A549 (cell line): Measurements from ENCODE around the gene KCP. TPM values are rescaled to one million over a fixed set of nuclear protein-coding genes. Genes with fewer than 3 reads are reported as not detected.

ENCODE experiments used
- ATAC-seq, 2 experiments: fragments of 200-7000 bp in 1 of 2; fragments of >200 bp in 1 of 2; cut with Nextera tagmentation in 1 of 2; cut with Tn5 transposase in 1 of 2; 3 replicates each; pipeline versions ENCODE4 v1.8.0 to v1.9.1; 2018 to 2020; ENCODE audit warnings: mild to moderate bottlenecking in 1 of 2, moderate library complexity in 1 of 2
- CTCF ChIA-PET: fragments of 300-600 bp; sonication (Branson Sonifier 250); formaldehyde crosslinking; extraction: SDS; loops from one replicate; lab custom pipeline; 2021; ENCODE audit warnings: antibody characterized with exemption, inconsistent platforms; lab: Yijun Ruan, JAX
- POLR2A ChIA-PET: fragments of 350-600 bp; formaldehyde crosslinking; extraction: SDS; loops from one replicate; lab custom pipeline; 2021; ENCODE audit warnings: antibody characterized with exemption, inconsistent platforms; lab: Yijun Ruan, JAX
- DNase-seq, 2 experiments: peaks; one replicate each; pipeline versions ENCODE4 v3.0.0 to v3.0.0-alpha.2; 2011 to 2016; ENCODE audit warnings: low read depth in 1 of 2, low spot score in 1 of 2
- FAIRE-seq: peaks from 2 replicates; lab custom pipeline; 2011; peaks lifted over from hg19 to GRCh38; lab: Jason Lieb, UNC
- H3K27ac ChIP-seq, 2 experiments: fragments of >200 bp; sonication (Bioruptor Twin); formaldehyde crosslinking; 3 replicates each; pipeline ENCODE4 v1.5.1; 2016 to 2017
- H3K4me1 ChIP-seq: fragments of >200 bp; sonication (Bioruptor Twin); formaldehyde crosslinking; 3 replicates; pipeline ENCODE4 v1.6.1; 2016
- H3K4me2 ChIP-seq: fragments of >200 bp; sonication (Bioruptor Twin); formaldehyde crosslinking; 3 replicates; pipeline ENCODE4 v1.6.1; 2016
- H3K4me3 ChIP-seq: fragments of >200 bp; sonication (Bioruptor Twin); formaldehyde crosslinking; 3 replicates; pipeline ENCODE4 v1.5.1; 2016
- H3K9me3 ChIP-seq: fragments of >200 bp; sonication (Bioruptor Twin); formaldehyde crosslinking; 3 replicates; pipeline ENCODE4 v1.6.1; 2016
- CHD4 ChIP-seq: fragments of 200-600 bp; sonication (generic); IDR thresholded peaks from 2 replicates; pipeline ENCODE4 v1.6.1; 2016; ENCODE audit warnings: antibody characterized with exemption, mild to moderate bottlenecking, borderline replicate concordance
- EHF ChIP-seq: fragments of 250-450 bp; sonication (Bioruptor Pico); IDR thresholded peaks from 2 replicates; pipeline ENCODE4 v1.5.0; 2020; ENCODE audit warnings: mild to moderate bottlenecking
- EHMT2 ChIP-seq: fragments of 200-600 bp; sonication (generic); IDR thresholded peaks from 2 replicates; pipeline ENCODE4 v1.6.1; 2016; ENCODE audit warnings: antibody characterized with exemption, low read depth, mild to moderate bottlenecking, moderate library complexity
- ESRRA ChIP-seq: fragments of 150-350 bp; IDR thresholded peaks from 2 replicates; pipeline ENCODE4 v1.6.1; 2014; ENCODE audit warnings: mild to moderate bottlenecking, low read length, borderline replicate concordance
- HOXA7 ChIP-seq: fragments of 250-450 bp; sonication (Bioruptor Pico); IDR thresholded peaks from 2 replicates; pipeline ENCODE4 v1.5.0; 2020; ENCODE audit warnings: mild to moderate bottlenecking, moderate library complexity
- KDM1A ChIP-seq: fragments of 200-600 bp; sonication (generic); IDR thresholded peaks from 2 replicates; pipeline ENCODE4 v1.6.1; 2016; ENCODE audit warnings: low read depth, mild to moderate bottlenecking
- MAZ ChIP-seq: fragments of 150-350 bp; IDR thresholded peaks from 2 replicates; pipeline ENCODE4 v1.6.1; 2014; ENCODE audit warnings: antibody characterized with exemption, low read depth, low read length, borderline replicate concordance
- MYC ChIP-seq: IDR thresholded peaks from 2 replicates; pipeline ENCODE4 v1.6.1; 2012; ENCODE audit warnings: mild to moderate bottlenecking, inconsistent platforms, low read length, improper control_type of control experiment, borderline replicate concordance
- NFE2L2 ChIP-seq: fragments of 150-350 bp; conservative IDR thresholded peaks from 2 replicates; pipeline ENCODE4 v1.6.1; 2014; ENCODE audit warnings: low read length
- POLR2AphosphoS2 ChIP-seq: conservative IDR thresholded peaks from 2 replicates; pipeline ENCODE4 v1.6.1; 2012; ENCODE audit warnings: low read length, improper control_type of control experiment, inconsistent platforms
- RARB ChIP-seq: fragments of 250-450 bp; sonication (Bioruptor Pico); IDR thresholded peaks from 2 replicates; pipeline ENCODE4 v1.8.0; 2021; ENCODE audit warnings: mild to moderate bottlenecking, moderate library complexity
- RCOR1 ChIP-seq: fragments of 150-350 bp; IDR thresholded peaks from 2 replicates; pipeline ENCODE4 v1.6.1; 2014; ENCODE audit warnings: antibody characterized with exemption, low read length, low read depth
- SREBF2 ChIP-seq: fragments of 450-650 bp; IDR thresholded peaks from 2 replicates; pipeline ENCODE4 v1.6.1; 2014; ENCODE audit warnings: mild to moderate bottlenecking, moderate library complexity
- TFCP2L1 ChIP-seq: fragments of 250-450 bp; sonication (Bioruptor Pico); IDR thresholded peaks from 2 replicates; pipeline ENCODE4 v1.5.0; 2021; ENCODE audit warnings: mild to moderate bottlenecking
- TP53 ChIP-seq: fragments of 250-450 bp; sonication (Bioruptor Pico); IDR thresholded peaks from 2 replicates; pipeline ENCODE4 v1.5.0; 2021; ENCODE audit warnings: mild to moderate bottlenecking, moderate library complexity
- ZC3H11A ChIP-seq: fragments of 450-650 bp; IDR thresholded peaks from 2 replicates; pipeline ENCODE4 v1.6.1; 2014; ENCODE audit warnings: antibody characterized with exemption, mild to moderate bottlenecking
- ZSCAN20 ChIP-seq: fragments of 250-450 bp; sonication (Bioruptor Pico); IDR thresholded peaks from 2 replicates; pipeline ENCODE4 v1.8.0; 2022; ENCODE audit warnings: mild to moderate bottlenecking, moderate library complexity
- WGBS: methylation state at CpG from one replicate; pipeline ENCODE4 v1.1.6; 2017; ENCODE audit errors: missing lambda C conversion rate; 5-methylcytosine and 5-hydroxymethylcytosine counted together
- polyA plus RNA-seq, 4 experiments: library from polyadenylated mRNA; depleted of rRNA in 3 of 4; stranded (reverse); fragments of >200 nt; fragmentation: RNase III in 1 of 4; extraction: RNeasy Plus Mini Kit Qiagen cat#74134 plus additional on column Dnase treatment in 1 of 4; gene quantifications; 2 replicates in 3 of 4; 3 replicates in 1 of 4; pipeline ENCODE4 v1.2.3, GENCODE V29; 2011 to 2017
- TF ChIP-seq, protein P1 (sequence below): IDR thresholded peaks from 2 replicates; pipeline ENCODE4 v1.6.1; 2012
- TF ChIP-seq, protein P2 (sequence below): fragments of 250-450 bp; sonication (Bioruptor Pico); IDR thresholded peaks from 2 replicates; pipeline ENCODE4 v1.5.0; 2021; ENCODE audit warnings: mild to moderate bottlenecking, moderate library complexity, borderline replicate concordance
- TF ChIP-seq, protein P3 (sequence below): fragments of 200-600 bp; sonication (generic); IDR thresholded peaks from 2 replicates; pipeline ENCODE4 v1.6.1; 2016; ENCODE audit warnings: antibody characterized with exemption, mild to moderate bottlenecking, moderate library complexity
- TF ChIP-seq, protein P4 (sequence below): fragments of >200 bp; sonication (Bioruptor Twin); formaldehyde crosslinking; IDR thresholded peaks from 2 replicates; pipeline ENCODE4 v1.6.1; 2016

KCP gene
- polyA plus RNA-seq, 2 of the 4 experiments (the other 2 are of a cell fraction): 0.14 TPM; not detected in 1

DNA sequence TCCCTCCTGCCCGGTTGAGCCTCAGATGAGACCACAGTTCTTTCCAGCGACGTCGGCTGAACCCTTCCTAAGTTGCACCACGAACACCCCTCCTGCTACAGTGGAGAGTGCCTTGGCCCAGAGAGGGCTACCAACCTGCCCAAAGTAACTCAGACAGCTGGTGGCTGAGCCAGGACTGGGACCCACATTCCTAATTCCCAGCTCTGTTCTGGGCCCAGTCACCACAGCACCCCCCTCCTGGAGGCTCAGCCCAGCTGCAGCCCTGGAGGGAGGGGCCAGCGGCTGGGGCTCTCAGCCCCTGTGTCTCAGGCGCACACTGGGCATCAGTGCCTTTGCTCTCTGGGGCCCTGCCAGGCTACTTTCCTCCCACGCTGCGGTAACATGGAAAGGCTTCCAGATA is 37.3 kb downstream of the KCP start:
- CTCF ChIA-PET: interaction anchor here (0.6 to 17.4 kb wide), 5 partner anchors 10 to 307 kb away, joined by 3 to 225 read pairs (median 3); partner anchors contain the start of gene ATP6V1F
- Histone ChIP-seq H3K9me3 (no peaks in the 10 kb centered on the region), H3K4me1 (peaks cover 9% of the 10 kb centered on the region; the same call in 1 of the 3 replicates)
- no peak for DNase-seq
- TF ChIP-seq, protein P1, sequence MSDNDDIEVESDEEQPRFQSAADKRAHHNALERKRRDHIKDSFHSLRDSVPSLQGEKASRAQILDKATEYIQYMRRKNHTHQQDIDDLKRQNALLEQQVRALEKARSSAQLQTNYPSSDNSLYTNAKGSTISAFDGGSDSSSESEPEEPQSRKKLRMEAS: no peak
- TF ChIP-seq HOXA7 (CRISPR knock-in tag) (no peak), ZSCAN20 (CRISPR knock-in tag) (no peak), CHD4 (no peak), ESRRA (no peak), TFCP2L1 (CRISPR knock-in tag) (no peak), RARB (CRISPR knock-in tag) (no peak), MAZ (no peak)
- TF ChIP-seq, all 56 proteins: peak for 0
- Histone ChIP-seq H3K4me2 (no peak overlapping the region), H3K4me3 (no peak overlapping the region), H3K27ac (no peak overlapping the region)
- ATAC-seq: no peak
- WGBS: 84% methylated on average over 9 of the region's 9 CpGs
- POLR2A ChIA-PET: interaction anchor here (1.2 kb wide), 1 partner anchor 10 kb away, joined by 3 read pairs; the partner anchor contains the start of gene ATP6V1F
- FAIRE-seq: no peak

DNA sequence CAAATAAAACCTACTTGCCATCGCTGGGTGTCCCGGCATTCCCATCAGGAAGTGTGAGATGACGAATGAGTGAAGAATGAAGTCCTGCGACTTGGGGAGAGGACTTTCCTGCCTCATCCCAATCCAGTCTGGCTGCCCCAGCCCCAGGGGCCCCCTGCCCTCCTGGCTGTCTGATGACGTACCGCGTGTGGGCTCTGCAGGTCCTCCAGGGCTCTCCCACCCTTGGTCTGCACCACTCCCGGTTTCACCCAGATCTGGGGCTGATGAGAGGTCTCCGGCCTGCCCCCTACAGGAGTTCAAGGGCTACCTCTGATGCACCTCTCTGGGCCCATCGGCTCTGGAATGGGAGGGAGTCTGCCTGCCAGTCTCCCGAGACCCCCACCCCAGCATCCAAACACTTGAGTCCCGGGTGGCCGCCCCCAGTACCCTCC is 38.1 kb downstream of the KCP start:
- CTCF ChIA-PET: interaction anchor here (1.2 to 17.4 kb wide), 5 partner anchors 10 to 85 kb away, joined by 3 to 225 read pairs (median 3); partner anchors contain the start of gene ATP6V1F
- no peak overlapping the region for H3K27ac ChIP-seq
- peak; percentile 28 to 50; a peak in 3 of 6 replicates for ATAC-seq
- no peaks in the 10 kb centered on the region for H3K9me3 ChIP-seq
- H3K4me2 ChIP-seq: no peak overlapping the region
- TF ChIP-seq EHMT2 (no peak), NFE2L2 (no peak), EHF (CRISPR knock-in tag) (no peak), CHD4 (no peak), POLR2AphosphoS2 (no peak), RCOR1 (no peak), MAZ (no peak), SREBF2 (no peak), ZC3H11A (no peak), MYC (no peak), ESRRA (no peak), TP53 (CRISPR knock-in tag) (no peak), KDM1A (no peak)
- TF ChIP-seq, protein P2, sequence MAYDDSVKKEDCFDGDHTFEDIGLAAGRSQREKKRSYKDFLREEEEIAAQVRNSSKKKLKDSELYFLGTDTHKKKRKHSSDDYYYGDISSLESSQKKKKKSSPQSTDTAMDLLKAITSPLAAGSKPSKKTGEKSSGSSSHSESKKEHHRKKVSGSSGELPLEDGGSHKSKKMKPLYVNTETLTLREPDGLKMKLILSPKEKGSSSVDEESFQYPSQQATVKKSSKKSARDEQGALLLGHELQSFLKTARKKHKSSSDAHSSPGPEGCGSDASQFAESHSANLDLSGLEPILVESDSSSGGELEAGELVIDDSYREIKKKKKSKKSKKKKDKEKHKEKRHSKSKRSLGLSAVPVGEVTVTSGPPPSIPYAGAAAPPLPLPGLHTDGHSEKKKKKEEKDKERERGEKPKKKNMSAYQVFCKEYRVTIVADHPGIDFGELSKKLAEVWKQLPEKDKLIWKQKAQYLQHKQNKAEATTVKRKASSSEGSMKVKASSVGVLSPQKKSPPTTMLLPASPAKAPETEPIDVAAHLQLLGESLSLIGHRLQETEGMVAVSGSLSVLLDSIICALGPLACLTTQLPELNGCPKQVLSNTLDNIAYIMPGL (CRISPR knock-in tag): no peak
- TF ChIP-seq, protein P3, sequence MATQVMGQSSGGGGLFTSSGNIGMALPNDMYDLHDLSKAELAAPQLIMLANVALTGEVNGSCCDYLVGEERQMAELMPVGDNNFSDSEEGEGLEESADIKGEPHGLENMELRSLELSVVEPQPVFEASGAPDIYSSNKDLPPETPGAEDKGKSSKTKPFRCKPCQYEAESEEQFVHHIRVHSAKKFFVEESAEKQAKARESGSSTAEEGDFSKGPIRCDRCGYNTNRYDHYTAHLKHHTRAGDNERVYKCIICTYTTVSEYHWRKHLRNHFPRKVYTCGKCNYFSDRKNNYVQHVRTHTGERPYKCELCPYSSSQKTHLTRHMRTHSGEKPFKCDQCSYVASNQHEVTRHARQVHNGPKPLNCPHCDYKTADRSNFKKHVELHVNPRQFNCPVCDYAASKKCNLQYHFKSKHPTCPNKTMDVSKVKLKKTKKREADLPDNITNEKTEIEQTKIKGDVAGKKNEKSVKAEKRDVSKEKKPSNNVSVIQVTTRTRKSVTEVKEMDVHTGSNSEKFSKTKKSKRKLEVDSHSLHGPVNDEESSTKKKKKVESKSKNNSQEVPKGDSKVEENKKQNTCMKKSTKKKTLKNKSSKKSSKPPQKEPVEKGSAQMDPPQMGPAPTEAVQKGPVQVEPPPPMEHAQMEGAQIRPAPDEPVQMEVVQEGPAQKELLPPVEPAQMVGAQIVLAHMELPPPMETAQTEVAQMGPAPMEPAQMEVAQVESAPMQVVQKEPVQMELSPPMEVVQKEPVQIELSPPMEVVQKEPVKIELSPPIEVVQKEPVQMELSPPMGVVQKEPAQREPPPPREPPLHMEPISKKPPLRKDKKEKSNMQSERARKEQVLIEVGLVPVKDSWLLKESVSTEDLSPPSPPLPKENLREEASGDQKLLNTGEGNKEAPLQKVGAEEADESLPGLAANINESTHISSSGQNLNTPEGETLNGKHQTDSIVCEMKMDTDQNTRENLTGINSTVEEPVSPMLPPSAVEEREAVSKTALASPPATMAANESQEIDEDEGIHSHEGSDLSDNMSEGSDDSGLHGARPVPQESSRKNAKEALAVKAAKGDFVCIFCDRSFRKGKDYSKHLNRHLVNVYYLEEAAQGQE: no peak
- TF ChIP-seq, protein P4, sequence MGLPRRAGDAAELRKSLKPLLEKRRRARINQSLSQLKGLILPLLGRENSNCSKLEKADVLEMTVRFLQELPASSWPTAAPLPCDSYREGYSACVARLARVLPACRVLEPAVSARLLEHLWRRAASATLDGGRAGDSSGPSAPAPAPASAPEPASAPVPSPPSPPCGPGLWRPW: no peak
- TF ChIP-seq, all 56 proteins: peak for 0
- no peak for DNase-seq
- POLR2A ChIA-PET: interaction anchor here (1.2 kb wide), 1 partner anchor 9 kb away, joined by 3 read pairs; the partner anchor contains the start of gene ATP6V1F
- no peak for FAIRE-seq
- Histone ChIP-seq H3K4me3 (no peak overlapping the region), H3K4me1 (peaks cover 9% of the 10 kb centered on the region; the same call in 1 of the 3 replicates)
- 23% methylated on average over 4 of the region's 13 CpGs for WGBS
